SIG-M5 (cell line): ENCODE data around the gene MYH15.
A peak's percentile ranks its signal among the peaks of the same experiment; 100 is the strongest.

Experiments used
- DNase-seq: peaks from one replicate; lab custom pipeline; 2025; lab: John Stamatoyannopoulos, UW

Gene MYH15

GRCh38 chr3:108510496-108510895, at the start of gene MYH15:
MYH15 (minus strand) TSS chr3:108510596; CDS start chr3:108510530, 66 bp downstream.
- DNase-seq = no peak

- DNase-seq = no peak
These were observed 45.7 kb upstream of the MYH15 start for GRCh38 chr3:108555966-108556581.

GRCh38 chr3:108554913-108555571, 44.6 kb upstream of the MYH15 start:
- no peak for DNase-seq

- DNase-seq = no peak
These were observed 43.8 kb upstream of the MYH15 start for GRCh38 chr3:108554229-108554628.

GRCh38 chr3:108552267-108553159, 42.1 kb upstream of the MYH15 start:
- peak; percentile 25 for DNase-seq

GRCh38 chr3:108548886-108549285, 38.5 kb upstream of the MYH15 start:
- no peak for DNase-seq

GRCh38 chr3:108548304-108548703, 37.9 kb upstream of the MYH15 start:
- no peak for DNase-seq

- DNase-seq = no peak
These were observed 36.3 kb upstream of the MYH15 start for GRCh38 chr3:108546692-108547091.

GRCh38 chr3:108546247-108546646, 35.9 kb upstream of the MYH15 start:
- DNase-seq = no peak

GRCh38 chr3:108538083-108538482, 27.7 kb upstream of the MYH15 start:
- DNase-seq = no peak

- peak; percentile 30 for DNase-seq
These were observed 18.3 kb upstream of the MYH15 start for GRCh38 chr3:108528459-108529252.

GRCh38 chr3:108527817-108528216, 17.4 kb upstream of the MYH15 start:
- no peak for DNase-seq

GRCh38 chr3:108527109-108527508, 16.7 kb upstream of the MYH15 start:
- no peak for DNase-seq

GRCh38 chr3:108525971-108526370, 15.6 kb upstream of the MYH15 start:
- no peak for DNase-seq

- DNase-seq = no peak
These were observed 14.9 kb upstream of the MYH15 start for GRCh38 chr3:108525256-108525655.

GRCh38 chr3:108524537-108524936, 14.1 kb upstream of the MYH15 start:
- no peak for DNase-seq

GRCh38 chr3:108518895-108519294, 8.5 kb upstream of the MYH15 start:
- no peak for DNase-seq

- DNase-seq = no peak
These were observed 6.5 kb upstream of the MYH15 start for GRCh38 chr3:108516881-108517280.

- no peak for DNase-seq
These were observed 3.6 kb upstream of the MYH15 start for GRCh38 chr3:108513961-108514360.

- DNase-seq = no peak
These were observed 2.3 kb upstream of the MYH15 start for GRCh38 chr3:108512671-108513070.

GRCh38 chr3:108511490-108511889, 1.1 kb upstream of the MYH15 start:
- DNase-seq = no peak

- DNase-seq = no peak
These were observed 659 bp upstream of the MYH15 start for GRCh38 chr3:108511055-108511454.
